ENCODE measurements around the gene FAM167B.

The FAM167B gene

DNA sequence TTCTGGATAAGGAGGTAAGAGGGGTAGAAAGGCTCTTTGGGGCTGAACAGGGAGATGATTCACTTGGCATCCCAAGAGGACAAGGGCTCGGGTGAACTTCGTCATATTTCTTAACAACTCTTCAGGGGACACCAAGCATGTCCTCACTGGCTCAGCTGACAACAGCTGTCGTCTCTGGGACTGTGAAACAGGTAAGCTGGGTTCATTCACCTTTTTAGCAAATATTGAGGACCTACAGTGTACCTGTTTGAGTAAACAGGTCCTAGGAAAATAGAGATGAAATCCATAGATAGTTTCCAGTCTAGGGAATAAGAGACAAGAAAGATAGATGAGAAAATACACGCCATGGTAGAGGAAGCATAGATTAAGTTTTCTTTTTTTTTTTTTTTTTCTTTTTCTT lies 22.7 kb upstream of the FAM167B start:
- no peak for DNase-seq (ENCODE audit: low spot score)
- TF ChIP-seq, protein P1, sequence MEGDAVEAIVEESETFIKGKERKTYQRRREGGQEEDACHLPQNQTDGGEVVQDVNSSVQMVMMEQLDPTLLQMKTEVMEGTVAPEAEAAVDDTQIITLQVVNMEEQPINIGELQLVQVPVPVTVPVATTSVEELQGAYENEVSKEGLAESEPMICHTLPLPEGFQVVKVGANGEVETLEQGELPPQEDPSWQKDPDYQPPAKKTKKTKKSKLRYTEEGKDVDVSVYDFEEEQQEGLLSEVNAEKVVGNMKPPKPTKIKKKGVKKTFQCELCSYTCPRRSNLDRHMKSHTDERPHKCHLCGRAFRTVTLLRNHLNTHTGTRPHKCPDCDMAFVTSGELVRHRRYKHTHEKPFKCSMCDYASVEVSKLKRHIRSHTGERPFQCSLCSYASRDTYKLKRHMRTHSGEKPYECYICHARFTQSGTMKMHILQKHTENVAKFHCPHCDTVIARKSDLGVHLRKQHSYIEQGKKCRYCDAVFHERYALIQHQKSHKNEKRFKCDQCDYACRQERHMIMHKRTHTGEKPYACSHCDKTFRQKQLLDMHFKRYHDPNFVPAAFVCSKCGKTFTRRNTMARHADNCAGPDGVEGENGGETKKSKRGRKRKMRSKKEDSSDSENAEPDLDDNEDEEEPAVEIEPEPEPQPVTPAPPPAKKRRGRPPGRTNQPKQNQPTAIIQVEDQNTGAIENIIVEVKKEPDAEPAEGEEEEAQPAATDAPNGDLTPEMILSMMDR (IDR thresholded peaks at IDR 0.05) = no peak
- Histone ChIP-seq H3K4me3 (no peak overlapping the region), H3K27ac (peak overlapping the region in 1 of 2 donors; percentile 5)

DNA sequence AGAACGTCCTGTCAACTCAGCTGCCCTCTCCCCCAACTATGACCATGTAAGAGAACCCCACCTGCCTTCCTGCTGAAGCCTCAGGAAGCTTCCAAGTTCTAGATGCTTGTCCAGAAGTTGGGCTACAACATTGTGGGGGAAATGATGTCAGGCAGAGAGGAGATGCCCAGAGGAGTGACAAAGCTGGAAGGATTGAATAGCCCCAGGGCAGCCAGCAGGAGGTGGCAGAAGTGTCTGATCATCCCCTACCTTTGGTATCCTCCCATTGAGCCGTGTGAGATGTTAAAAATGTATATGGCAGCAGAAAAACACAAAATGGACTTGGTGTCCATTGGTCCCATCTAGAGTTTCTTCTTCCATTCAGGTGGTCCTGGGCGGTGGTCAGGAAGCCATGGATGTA lies 18.3 kb upstream of the FAM167B start:
- DNase-seq (ENCODE audit: low spot score) = no peak
- TF ChIP-seq, protein P1 (IDR thresholded peaks at IDR 0.05) = no peak
- Histone ChIP-seq H3K27ac (no peak overlapping the region), H3K4me3 (no peak overlapping the region)

DNA sequence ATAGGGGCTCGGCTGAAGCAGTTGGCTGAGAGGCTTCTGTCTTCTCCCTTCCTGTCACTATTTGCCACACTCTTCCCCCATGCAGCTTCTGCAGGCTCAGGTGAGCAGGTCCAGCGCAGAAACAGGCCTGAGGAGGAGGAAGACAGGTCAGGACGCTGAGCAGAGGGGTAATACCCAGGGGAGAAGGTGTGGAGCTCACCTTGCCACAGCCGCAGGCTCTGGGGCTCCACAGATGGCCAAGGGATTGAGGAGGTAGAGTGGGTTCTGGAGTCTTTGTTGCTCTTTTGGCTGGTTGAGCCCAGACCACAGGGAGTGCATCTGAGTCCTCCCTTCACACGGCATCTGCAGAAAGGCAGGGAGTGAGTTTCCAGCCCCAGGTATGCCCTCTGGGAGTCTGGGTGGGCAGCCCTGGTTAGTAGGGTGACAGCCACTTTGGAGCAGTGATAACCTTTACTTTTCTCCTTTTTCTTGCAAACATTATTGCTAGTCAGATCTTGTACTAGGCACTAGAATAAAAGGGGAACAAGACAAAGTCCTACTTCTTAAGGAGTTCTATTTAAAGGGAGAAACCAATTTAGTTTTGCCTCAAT lies 15.1 kb upstream of the FAM167B start:
- Histone ChIP-seq H3K4me3 (no peak overlapping the region), H3K27ac (no peak overlapping the region)
- TF ChIP-seq, protein P1 (IDR thresholded peaks at IDR 0.05) = no peak
- DNase-seq (ENCODE audit: low spot score) = no peak

DNA sequence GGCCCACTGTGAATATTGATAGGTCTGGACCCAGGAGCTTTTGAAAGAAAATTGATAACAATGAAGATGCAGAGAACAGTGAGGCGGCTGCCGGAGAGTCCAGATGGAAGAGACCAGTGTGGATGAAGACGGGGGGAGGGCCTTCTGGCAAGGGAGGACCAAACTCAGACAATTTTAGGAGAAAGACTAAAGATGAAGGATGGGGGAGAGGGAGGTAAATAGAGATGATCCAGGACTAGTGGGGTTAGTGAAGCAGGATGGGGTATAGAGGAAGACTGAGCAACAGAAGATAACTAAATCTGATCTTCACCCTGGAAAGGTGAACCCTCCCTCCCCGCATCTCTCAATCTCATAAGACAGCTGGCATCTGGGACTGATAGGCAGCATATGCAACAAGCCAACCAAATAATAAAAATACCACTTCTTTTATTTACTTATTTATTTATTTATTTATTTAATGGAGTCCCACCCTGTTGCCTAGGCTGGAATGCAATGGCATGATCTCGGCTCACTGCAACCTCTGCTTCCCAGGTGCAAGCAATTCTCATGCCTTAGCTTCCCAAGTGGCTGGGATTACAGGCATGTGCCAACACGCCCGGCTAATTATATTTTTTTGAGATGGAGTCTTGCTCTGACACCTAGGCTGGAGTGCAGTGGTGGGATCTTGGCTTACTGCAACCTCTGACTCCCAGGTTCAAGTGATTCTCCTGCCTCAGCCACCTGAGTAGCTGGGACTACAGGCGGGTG lies 14.3 kb upstream of the FAM167B start:
- Histone ChIP-seq H3K4me3 (no peak overlapping the region), H3K27ac (no peak overlapping the region)
- TF ChIP-seq, protein P1 (IDR thresholded peaks at IDR 0.05) = no peak
- DNase-seq (ENCODE audit: low spot score) = no peak

DNA sequence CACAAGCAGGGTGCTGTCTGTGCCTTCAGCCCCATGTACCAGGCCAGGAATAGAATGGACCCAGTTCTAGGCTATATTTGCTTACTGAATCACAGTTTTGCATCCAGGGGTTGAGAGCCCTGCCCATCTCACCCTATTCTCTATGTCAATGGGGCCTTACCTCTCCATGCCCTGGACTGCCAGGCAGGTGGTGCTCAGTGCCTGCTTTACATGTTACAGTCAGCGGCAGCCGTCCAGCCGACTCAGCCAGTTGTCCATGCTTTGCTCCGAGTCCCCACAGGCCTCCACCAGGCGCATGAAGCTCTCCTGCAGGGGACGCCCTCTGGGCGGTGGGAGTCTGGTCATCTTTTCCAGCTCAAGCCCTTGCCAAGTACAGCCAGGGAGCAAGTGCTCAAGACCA lies 12.2 kb upstream of the FAM167B start:
- no peak for DNase-seq (ENCODE audit: low spot score)
- H3K27ac ChIP-seq = peak overlapping the region in 1 of 2 donors; percentile 1
- H3K4me3 ChIP-seq = no peak overlapping the region
- TF ChIP-seq, protein P1 (IDR thresholded peaks at IDR 0.05) = no peak

DNA sequence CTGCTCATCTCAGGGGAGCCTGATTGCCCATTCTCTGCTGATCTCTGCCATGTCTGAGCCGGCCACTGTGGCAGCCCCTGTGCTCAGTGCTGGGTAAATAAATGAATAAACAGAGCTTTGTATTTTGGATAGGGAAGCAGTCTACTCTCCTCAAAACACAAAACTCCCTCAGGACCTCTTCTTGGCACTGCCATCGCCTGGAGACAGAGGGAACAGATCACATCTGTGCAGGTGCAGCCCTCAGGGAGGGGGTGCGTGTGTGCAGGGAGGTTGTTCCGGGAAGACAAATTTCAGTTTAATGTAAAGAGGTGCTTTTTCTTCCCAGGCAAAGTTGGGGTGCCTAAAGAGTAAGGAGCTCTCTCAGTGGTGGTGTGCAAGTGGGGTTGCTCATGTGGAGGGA lies 7.7 kb upstream of the FAM167B start:
- Histone ChIP-seq H3K27ac (peak overlapping the region in 1 of 2 donors; percentile 91), H3K4me3 (no peak overlapping the region)
- TF ChIP-seq, protein P1 (IDR thresholded peaks at IDR 0.05) = no peak
- DNase-seq (ENCODE audit: low spot score) = no peak

DNA sequence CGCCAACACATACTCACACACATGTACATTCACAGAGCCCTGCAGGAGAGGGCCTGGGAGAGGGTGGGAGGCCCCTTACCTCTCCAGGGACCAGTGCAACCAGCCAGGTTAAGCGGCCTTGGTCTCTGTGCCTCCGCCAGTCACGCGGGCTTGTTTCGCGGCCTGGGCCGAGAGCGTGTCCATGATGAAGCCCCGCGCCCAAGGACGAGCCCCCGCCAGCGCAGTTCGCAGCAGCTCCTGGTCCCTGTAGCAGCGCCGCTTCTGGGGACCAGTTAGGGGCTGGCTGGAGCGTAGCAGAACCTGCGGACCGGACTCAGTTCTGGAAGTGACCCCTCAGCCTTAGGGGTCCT lies 7.3 kb upstream of the FAM167B start:
- no peak for DNase-seq (ENCODE audit: low spot score)
- TF ChIP-seq, protein P1 (IDR thresholded peaks at IDR 0.05) = no peak
- Histone ChIP-seq H3K27ac (peak overlapping the region; percentile 84 to 91), H3K4me3 (peak overlapping the region; percentile 74)
